SK-N-SH treated with all-trans-retinoic acid at 6 μM for 48 hours (cell line): Measurements from ENCODE around the gene ATL2.

Experiments
- ATAC-seq: fragments of 200-7000 bp; cut with Tn5 transposase; 3 replicates; pipeline ENCODE4 v1.9.1; 2020; ENCODE audit warnings: mild to moderate bottlenecking, moderate library complexity
- ARNTL ChIP-seq: fragments of 450-650 bp; formaldehyde crosslinking; IDR thresholded peaks from 2 replicates; pipeline ENCODE4 v1.5.0; 2020; ENCODE audit warnings: low read depth, mild to moderate bottlenecking, moderate library complexity, borderline replicate concordance
- BACH2 ChIP-seq: fragments of 250-450 bp; sonication (Bioruptor Pico); IDR thresholded peaks from 2 replicates; pipeline ENCODE4 v1.9.0; 2021; ENCODE audit warnings: mild to moderate bottlenecking, borderline replicate concordance
- CSDC2 ChIP-seq: fragments of 250-450 bp; sonication (Bioruptor Pico); IDR thresholded peaks from 2 replicates; pipeline ENCODE4 v1.5.0; 2020; ENCODE audit warnings: mild to moderate bottlenecking, moderate library complexity
- CSRNP3 ChIP-seq: fragments of 250-450 bp; sonication (Bioruptor Pico); IDR thresholded peaks from 2 replicates; pipeline ENCODE4 v1.5.1; 2021; ENCODE audit warnings: mild to moderate bottlenecking, moderate library complexity
- ESRRG ChIP-seq: fragments of 250-450 bp; sonication (Bioruptor Pico); IDR thresholded peaks from 2 replicates; pipeline ENCODE4 v1.6.1; 2021; ENCODE audit warnings: mild to moderate bottlenecking
- GLIS3 ChIP-seq: fragments of 250-450 bp; sonication (Bioruptor Pico); IDR thresholded peaks from 2 replicates; pipeline ENCODE4 v1.5.0; 2020; ENCODE audit warnings: mild to moderate bottlenecking, moderate library complexity
- ISL1 ChIP-seq: fragments of 250-450 bp; sonication (Bioruptor Pico); IDR thresholded peaks from 2 replicates; pipeline ENCODE4 v2.1.2; 2022; ENCODE audit warnings: mild to moderate bottlenecking, moderate library complexity
- PATZ1 ChIP-seq: fragments of 250-450 bp; sonication (Bioruptor Pico); IDR thresholded peaks from 2 replicates; pipeline ENCODE4 v1.8.0; 2020; ENCODE audit warnings: mild to moderate bottlenecking, moderate library complexity, borderline replicate concordance
- RARB ChIP-seq: fragments of 250-450 bp; sonication (Bioruptor Pico); IDR thresholded peaks from 2 replicates; pipeline ENCODE4 v1.8.0; 2021; ENCODE audit warnings: mild to moderate bottlenecking, moderate library complexity
- SNAI2 ChIP-seq: fragments of 250-450 bp; sonication (Bioruptor Pico); IDR thresholded peaks from 2 replicates; pipeline ENCODE4 v1.5.0; 2020; ENCODE audit warnings: mild to moderate bottlenecking, moderate library complexity
- TCF4 ChIP-seq: fragments of 250-450 bp; sonication (Bioruptor Pico); IDR thresholded peaks from 2 replicates; pipeline ENCODE4 v1.8.0; 2021; ENCODE audit warnings: mild to moderate bottlenecking, moderate library complexity, borderline replicate concordance
- TOX ChIP-seq: fragments of 250-450 bp; sonication (Bioruptor Pico); IDR thresholded peaks from 2 replicates; pipeline ENCODE4 v1.8.0; 2021; ENCODE audit warnings: mild to moderate bottlenecking, moderate library complexity, borderline replicate concordance
- ZC3H10 ChIP-seq: fragments of 250-450 bp; sonication (Bioruptor Pico); IDR thresholded peaks from 2 replicates; pipeline ENCODE4 v1.5.1; 2021; ENCODE audit warnings: mild to moderate bottlenecking, moderate library complexity
- ZFP3 ChIP-seq: fragments of 250-450 bp; sonication (Bioruptor Pico); IDR thresholded peaks from 2 replicates; pipeline ENCODE4 v1.5.0; 2020; ENCODE audit warnings: mild to moderate bottlenecking, moderate library complexity
- ZFP30 ChIP-seq: fragments of 450-650 bp; formaldehyde crosslinking; IDR thresholded peaks from 2 replicates; pipeline ENCODE4 v1.5.0; 2022; ENCODE audit warnings: mild to moderate bottlenecking, moderate library complexity
- ZNF565 ChIP-seq: fragments of 450-650 bp; formaldehyde crosslinking; conservative IDR thresholded peaks from 2 replicates; pipeline ENCODE4 v1.5.0; 2020; ENCODE audit warnings: low read depth, mild to moderate bottlenecking, moderate library complexity
- ZNF70 ChIP-seq: fragments of 450-650 bp; formaldehyde crosslinking; IDR thresholded peaks from 2 replicates; pipeline ENCODE4 v1.5.0; 2020; ENCODE audit warnings: mild to moderate bottlenecking, moderate library complexity
- ZNF8 ChIP-seq: fragments of 450-650 bp; formaldehyde crosslinking; IDR thresholded peaks from 2 replicates; pipeline ENCODE4 v1.5.0; 2020; ENCODE audit warnings: mild to moderate bottlenecking, moderate library complexity
- TF ChIP-seq, protein P1 (sequence below): fragments of 250-450 bp; sonication (Bioruptor Pico); IDR thresholded peaks from 2 replicates; pipeline ENCODE4 v1.5.0; 2020; ENCODE audit warnings: mild to moderate bottlenecking, moderate library complexity
- TF ChIP-seq, protein P2 (sequence below): fragments of 250-450 bp; sonication (Bioruptor Pico); IDR thresholded peaks from 2 replicates; pipeline ENCODE4 v1.8.0; 2021; ENCODE audit warnings: low read depth, mild to moderate bottlenecking, moderate library complexity, borderline replicate concordance
- TF ChIP-seq, protein P3 (sequence below): fragments of 250-450 bp; sonication (Bioruptor Pico); IDR thresholded peaks from 2 replicates; pipeline ENCODE4 v1.5.1; 2020; ENCODE audit warnings: low read depth, mild to moderate bottlenecking, moderate library complexity

ATL2 gene

GRCh38 chr2:38407111-38407682, 30.1 kb upstream of the ATL2 start:
- ATAC-seq, result no peak
- TF ChIP-seq ISL1 (no peak), ARNTL (CRISPR knock-in tag) (no peak), ZNF565 (CRISPR knock-in tag) (no peak), ZC3H10 (CRISPR knock-in tag) (no peak), CSRNP3 (CRISPR knock-in tag) (no peak), TCF4 (no peak), PATZ1 (no peak), RARB (CRISPR knock-in tag) (no peak), TOX (CRISPR knock-in tag) (no peak), GLIS3 (CRISPR knock-in tag) (no peak), ZFP3 (no peak), ESRRG (no peak)
- TF ChIP-seq, protein P1, sequence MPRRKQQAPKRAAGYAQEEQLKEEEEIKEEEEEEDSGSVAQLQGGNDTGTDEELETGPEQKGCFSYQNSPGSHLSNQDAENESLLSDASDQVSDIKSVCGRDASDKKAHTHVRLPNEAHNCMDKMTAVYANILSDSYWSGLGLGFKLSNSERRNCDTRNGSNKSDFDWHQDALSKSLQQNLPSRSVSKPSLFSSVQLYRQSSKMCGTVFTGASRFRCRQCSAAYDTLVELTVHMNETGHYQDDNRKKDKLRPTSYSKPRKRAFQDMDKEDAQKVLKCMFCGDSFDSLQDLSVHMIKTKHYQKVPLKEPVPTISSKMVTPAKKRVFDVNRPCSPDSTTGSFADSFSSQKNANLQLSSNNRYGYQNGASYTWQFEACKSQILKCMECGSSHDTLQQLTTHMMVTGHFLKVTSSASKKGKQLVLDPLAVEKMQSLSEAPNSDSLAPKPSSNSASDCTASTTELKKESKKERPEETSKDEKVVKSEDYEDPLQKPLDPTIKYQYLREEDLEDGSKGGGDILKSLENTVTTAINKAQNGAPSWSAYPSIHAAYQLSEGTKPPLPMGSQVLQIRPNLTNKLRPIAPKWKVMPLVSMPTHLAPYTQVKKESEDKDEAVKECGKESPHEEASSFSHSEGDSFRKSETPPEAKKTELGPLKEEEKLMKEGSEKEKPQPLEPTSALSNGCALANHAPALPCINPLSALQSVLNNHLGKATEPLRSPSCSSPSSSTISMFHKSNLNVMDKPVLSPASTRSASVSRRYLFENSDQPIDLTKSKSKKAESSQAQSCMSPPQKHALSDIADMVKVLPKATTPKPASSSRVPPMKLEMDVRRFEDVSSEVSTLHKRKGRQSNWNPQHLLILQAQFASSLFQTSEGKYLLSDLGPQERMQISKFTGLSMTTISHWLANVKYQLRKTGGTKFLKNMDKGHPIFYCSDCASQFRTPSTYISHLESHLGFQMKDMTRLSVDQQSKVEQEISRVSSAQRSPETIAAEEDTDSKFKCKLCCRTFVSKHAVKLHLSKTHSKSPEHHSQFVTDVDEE (CRISPR knock-in tag), result no peak
- TF ChIP-seq, protein P2, sequence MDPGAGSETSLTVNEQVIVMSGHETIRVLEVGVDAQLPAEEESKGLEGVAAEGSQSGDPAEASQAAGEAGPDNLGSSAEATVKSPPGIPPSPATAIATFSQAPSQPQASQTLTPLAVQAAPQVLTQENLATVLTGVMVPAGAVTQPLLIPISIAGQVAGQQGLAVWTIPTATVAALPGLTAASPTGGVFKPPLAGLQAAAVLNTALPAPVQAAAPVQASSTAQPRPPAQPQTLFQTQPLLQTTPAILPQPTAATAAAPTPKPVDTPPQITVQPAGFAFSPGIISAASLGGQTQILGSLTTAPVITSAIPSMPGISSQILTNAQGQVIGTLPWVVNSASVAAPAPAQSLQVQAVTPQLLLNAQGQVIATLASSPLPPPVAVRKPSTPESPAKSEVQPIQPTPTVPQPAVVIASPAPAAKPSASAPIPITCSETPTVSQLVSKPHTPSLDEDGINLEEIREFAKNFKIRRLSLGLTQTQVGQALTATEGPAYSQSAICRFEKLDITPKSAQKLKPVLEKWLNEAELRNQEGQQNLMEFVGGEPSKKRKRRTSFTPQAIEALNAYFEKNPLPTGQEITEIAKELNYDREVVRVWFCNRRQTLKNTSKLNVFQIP (CRISPR knock-in tag), result no peak
- TF ChIP-seq, protein P3, sequence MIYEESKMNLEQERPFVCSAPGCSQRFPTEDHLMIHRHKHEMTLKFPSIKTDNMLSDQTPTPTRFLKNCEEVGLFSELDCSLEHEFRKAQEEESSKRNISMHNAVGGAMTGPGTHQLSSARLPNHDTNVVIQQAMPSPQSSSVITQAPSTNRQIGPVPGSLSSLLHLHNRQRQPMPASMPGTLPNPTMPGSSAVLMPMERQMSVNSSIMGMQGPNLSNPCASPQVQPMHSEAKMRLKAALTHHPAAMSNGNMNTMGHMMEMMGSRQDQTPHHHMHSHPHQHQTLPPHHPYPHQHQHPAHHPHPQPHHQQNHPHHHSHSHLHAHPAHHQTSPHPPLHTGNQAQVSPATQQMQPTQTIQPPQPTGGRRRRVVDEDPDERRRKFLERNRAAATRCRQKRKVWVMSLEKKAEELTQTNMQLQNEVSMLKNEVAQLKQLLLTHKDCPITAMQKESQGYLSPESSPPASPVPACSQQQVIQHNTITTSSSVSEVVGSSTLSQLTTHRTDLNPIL, result no peak

GRCh38 chr2:38406597-38407110, 29.6 kb upstream of the ATL2 start:
- ATAC-seq, result no peak
- TF ChIP-seq, protein P2 (CRISPR knock-in tag), result no peak
- no peak for TF ChIP-seq CSDC2 (CRISPR knock-in tag)
- TF ChIP-seq ZFP30 (CRISPR knock-in tag), result no peak
- TF ChIP-seq ZNF70 (CRISPR knock-in tag), result no peak
- no peak for TF ChIP-seq ZNF565 (CRISPR knock-in tag)
- no peak for TF ChIP-seq ESRRG
- no peak for TF ChIP-seq CSRNP3 (CRISPR knock-in tag)
- TF ChIP-seq, protein P1 (CRISPR knock-in tag), result no peak
- no peak for TF ChIP-seq PATZ1
- no peak for TF ChIP-seq ARNTL (CRISPR knock-in tag)
- no peak for TF ChIP-seq ISL1
- no peak for TF ChIP-seq ZNF8
- TF ChIP-seq GLIS3 (CRISPR knock-in tag), result no peak
- TF ChIP-seq ZFP3, result no peak
- TF ChIP-seq SNAI2, result no peak
- no peak for TF ChIP-seq BACH2 (CRISPR knock-in tag)
